ENCODE data around the gene SAG.

The SAG gene

GRCh38 chr2:233384015-233384414 lies 76.4 kb downstream of the SAG start:
- no peak for DNase-seq

- DNase-seq = no peak
These were observed 77.3 kb downstream of the SAG start for GRCh38 chr2:233384811-233385488.

GRCh38 chr2:233385489-233386044 lies 78.0 kb downstream of the SAG start:
- no peak for DNase-seq

GRCh38 chr2:233386382-233387041 lies 78.9 kb downstream of the SAG start:
- DNase-seq = peak in 1 of 2 donors; percentile 38

- no peak for DNase-seq
These were observed 79.6 kb downstream of the SAG start for GRCh38 chr2:233387225-233387624.

- DNase-seq = no peak
These were observed 80.3 kb downstream of the SAG start for GRCh38 chr2:233387667-233388528.

GRCh38 chr2:233389601-233390125 lies 82.0 kb downstream of the SAG start:
- no peak for DNase-seq

GRCh38 chr2:233395687-233396086 lies 88.1 kb downstream of the SAG start:
- no peak for DNase-seq

Data from stimulated activated CD4-positive, alpha-beta T cell treated with anti-CD3 and anti-CD28 coated beads, Interleukin-2, amount 100 ng/mL, for 24 hours (primary cell).